GM19455 (cell line): Measurements from ENCODE around the gene PISD.

ENCODE experiments used
- ATAC-seq: cut with Tn5 transposase; IDR thresholded peaks from one replicate; pipeline ENCODE4 v1.9.1; 2021; ENCODE audit not compliant: unreplicated experiment

Gene PISD

DNA sequence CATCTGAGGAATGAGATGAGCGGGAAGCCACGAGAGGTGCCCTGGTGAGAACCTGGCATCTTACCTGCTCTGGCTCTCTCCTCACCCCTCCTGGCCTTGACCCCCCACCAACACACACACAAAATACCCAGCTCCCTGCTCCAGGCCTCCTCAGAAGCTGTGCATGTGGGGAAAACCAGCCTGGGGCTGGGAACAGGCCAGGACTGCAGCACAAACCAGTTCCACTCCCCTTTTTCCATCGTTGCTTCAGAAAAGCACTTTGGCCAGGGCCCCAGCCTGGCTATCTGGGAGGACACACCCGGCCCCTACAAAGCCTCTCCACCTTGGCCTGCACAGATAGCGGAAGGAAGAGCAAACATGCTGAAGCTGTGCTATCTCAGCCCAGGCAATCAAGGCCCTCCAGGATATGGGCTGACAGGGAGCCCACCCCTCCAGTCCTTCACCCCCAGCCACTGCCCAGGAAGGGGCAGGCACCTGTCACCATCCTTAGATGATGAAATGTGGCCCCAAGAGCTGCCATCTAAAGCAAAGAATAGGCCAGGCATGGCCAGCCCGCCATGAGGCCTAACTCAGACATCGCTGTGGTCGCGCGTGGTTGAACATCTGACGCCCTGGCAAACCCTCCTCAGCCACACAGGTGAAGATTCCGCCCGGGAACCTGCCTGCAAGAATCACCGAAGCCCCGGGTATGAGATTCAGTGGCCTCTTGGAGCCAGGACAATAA is 35.4 kb downstream of the PISD start:
- no peak for ATAC-seq

DNA sequence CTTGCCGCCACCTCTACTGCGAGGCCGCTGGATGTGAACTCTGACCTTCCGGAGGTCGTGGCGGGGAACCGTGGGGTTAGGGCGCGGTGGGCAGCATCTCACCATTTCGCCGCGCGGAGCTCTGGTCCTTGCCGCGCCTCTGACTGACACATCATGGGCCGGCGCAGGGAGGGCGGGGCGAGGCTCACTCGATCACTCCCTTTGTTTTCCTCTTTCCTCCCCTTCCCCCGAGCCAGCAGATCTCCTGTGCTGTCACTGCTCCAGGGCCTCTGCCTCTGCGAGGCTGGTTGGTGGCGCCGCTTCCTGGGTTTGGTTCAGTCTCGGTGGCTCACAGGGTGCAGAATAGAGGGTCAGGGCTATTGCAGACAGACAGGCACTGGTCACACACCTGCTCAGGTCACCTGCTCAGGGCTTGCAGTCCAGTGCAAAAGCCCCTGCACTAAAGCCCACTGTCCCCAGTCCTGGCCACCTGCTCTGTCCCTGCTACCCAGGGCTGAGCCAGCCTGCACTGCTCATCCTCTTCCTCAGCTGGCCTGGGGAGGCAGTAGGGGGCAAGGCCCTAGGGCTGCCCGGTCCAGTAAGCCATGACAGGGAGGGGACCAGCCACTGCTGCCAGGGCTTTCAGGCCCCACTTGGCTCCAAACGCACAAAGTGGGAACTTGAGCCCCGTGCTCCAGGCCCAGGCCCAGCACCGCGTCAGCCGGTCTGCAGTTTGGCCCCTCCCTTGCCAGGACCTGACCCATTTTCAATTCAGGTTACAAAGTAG is 36.2 kb downstream of the PISD start:
- ATAC-seq, result no peak

GRCh38 chr22:31625257-31625640 is 36.8 kb downstream of the PISD start:
- ATAC-seq, result no peak

DNA sequence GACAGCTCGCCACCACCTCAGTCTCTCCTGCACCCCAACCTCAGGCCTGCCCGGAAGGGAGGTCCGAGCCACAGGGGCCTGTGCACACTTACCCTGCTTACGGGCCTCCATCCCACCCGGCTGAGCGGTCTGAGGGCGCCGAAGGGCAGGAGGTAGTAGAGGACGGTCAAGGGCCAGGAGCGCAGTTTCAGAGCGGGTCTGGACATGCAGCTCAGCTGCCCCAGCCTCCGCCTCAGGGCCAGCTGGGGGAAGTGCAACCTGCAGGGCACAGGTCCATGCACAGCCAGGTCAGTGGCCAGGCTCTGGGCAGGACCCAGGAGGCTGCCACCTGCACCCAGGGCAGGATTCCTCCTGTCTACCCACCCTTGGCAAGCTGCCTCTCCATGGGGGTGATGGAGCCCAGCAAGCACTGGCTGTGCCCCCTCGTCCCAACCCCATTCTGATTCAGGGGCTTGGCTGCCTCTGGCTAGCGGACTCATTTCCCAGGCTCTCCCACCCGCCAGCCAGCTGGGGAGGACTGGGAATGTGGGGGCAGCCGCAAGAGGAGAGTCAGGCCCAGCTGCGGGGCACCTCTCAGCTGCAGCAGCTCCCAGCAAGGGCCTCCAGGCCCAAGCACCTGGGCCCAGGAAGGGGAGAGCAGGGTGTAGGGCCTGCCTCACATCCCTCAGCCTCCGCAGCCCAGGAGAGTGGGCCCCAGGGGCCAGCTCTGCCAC is 38.3 kb downstream of the PISD start:
- no peak for ATAC-seq

DNA sequence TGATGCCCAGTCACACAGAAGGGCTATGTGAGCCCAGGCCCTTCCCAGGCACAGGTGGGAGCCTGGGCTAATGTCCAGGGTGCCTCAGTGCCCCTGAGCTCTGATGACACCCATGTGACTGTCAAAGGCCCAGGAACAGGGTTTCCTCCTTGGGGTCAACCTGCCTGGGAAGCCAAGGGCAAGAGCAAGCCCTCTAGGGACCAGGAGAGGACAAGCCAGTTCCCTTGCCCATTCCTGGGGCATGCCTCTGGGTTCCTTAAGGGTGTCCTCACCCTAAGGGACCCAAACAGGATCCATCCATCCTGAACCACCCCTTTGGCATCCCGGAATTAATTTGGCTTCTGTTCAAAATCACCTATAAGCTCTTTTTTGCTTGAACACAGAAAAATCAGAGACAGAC is 39.0 kb downstream of the PISD start:
- no peak for ATAC-seq

- ATAC-seq, result no peak
Measured at GRCh38 chr22:31621507-31622124, 40.4 kb downstream of the PISD start.

GRCh38 chr22:31620756-31621480 is 41.1 kb downstream of the PISD start:
- no peak for ATAC-seq

GRCh38 chr22:31619611-31620300 is 42.3 kb downstream of the PISD start:
- no peak for ATAC-seq

- ATAC-seq, result no peak
Measured at GRCh38 chr22:31618471-31619176, 43.4 kb downstream of the PISD start.

DNA sequence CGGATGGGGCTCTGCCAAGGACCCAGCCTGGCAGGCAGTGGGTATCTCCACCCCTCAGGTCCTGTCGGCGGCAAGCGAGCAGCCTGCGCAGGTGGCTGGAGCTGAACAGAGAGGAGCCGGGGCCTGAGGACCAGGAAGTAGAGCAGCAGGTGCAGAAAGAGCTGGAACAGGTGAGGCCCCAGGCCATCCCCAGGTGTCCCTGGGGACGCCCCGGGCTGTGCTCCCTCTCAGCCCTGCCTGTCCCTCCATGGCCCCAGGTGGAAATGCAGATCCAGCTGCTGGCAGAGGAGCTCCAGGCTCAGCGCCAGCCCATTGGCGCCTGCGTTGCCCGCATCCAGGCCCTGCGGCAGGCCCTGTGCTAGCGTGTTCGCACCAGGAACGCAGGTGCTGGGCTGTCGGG is 44.0 kb downstream of the PISD start:
- no peak for ATAC-seq

DNA sequence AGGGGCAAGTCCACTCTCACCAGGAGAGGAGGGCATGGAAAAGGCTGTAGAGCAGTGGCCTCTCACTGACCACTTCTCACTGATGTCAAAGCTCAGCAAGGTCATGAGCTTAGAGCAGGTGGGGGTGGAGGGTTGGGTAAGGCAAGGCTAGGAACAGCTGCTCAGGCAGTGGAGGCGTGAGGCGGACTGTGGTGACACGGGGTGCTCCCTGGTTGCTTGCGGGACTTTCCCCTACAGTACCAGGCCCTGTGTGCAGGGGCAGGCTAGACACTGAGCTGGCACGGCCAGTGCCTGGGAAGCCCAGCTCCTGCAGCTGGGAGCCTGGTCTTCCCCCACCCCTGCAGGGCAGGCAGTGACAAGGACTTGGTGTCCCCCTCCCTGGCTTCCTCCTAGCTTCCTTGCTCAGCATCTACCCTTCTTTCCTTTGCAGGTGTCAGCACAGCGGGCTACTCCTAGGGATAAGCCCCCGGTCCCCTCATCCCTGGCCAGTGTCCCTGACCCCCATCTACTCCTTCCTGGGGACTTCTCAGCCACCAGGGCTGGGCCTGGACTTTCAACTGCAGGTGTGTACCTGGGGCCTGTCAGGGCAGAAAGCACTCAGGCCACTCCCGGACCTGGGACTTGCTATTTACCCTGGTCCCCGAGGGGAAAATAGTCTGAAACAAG is 45.6 kb downstream of the PISD start:
- ATAC-seq, result peak; percentile 48

- no peak for ATAC-seq
Measured at GRCh38 chr22:31615940-31616314, 46.1 kb downstream of the PISD start.

- no peak for ATAC-seq
Measured at GRCh38 chr22:31615491-31615860, 46.5 kb downstream of the PISD start.

GRCh38 chr22:31614781-31615490 is 47.1 kb downstream of the PISD start:
- ATAC-seq, result no peak

- no peak for ATAC-seq
Measured at GRCh38 chr22:31613904-31614296, 48.1 kb downstream of the PISD start.

DNA sequence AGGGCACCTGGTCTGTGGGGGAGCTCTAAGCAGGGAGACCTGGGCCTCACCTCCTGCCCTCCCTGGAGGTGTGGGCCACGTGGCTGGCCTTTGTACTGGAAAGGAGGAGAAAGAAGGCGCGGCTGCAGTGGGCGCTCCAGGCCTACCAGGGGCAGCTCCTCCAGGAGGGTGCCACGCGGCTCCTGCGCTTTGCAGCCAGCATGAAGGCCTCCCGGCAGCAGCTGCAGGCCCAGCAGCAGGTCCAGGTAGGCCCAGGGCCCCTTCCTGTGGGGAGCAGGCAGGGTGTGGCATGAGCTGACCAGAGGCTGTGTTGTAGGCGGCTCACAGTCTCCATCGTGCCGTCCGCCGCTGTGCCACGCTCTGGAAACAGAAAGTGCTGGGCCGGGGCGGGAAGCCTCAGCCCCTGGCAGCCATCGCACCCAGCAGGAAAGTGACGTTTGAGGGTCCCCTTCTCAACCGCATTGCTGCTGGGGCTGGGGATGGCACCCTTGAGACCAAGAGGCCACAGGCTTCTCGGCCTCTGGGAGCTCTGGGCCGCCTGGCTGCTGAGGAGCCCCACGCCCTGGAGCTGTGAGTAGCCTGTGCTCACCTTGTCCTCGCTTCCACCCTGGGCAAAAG is 48.6 kb downstream of the PISD start:
- no peak for ATAC-seq

- no peak for ATAC-seq
Measured at GRCh38 chr22:31612891-31613285, 49.1 kb downstream of the PISD start.

DNA sequence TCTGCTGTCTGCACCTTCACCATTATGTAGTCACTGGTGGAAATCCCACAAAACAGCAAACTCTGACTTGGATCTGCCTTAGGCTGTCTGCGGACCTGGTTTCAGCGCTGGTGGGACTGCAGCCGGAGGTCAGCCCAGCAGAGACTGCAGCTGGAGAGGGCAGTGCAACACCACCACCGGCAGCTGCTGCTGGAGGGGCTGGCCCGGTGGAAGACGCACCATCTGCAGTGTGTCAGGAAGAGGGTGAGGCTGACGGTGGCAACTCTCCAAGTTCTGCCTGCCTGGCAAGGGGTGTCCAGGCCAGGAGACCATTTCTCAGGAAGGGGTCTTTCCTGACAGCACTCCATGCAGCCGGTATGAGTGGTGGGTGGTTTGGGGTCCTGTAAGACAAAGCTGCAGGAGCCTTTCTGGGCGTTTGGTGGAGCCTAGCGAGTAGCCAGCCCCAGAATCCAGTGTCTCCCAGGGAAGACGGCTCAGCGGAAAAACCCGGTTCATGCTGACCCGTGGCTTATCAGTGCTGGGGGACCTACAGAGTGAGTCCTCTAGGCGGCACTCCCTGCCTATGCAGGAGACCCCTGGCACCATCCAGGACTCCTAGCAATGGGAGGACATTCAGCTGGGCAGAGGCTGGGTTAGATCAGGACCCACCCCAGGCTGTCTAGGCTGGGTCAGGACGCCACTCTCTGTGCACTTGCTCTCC is 50.8 kb downstream of the PISD start:
- no peak for ATAC-seq
